Cardiac atrium fibroblast (primary cell): ENCODE results near the gene DRC1. TPM values are rescaled to one million over a fixed set of nuclear protein-coding genes. Genes with fewer than 3 reads are reported as not detected.

Experiments used
- total RNA-seq: library from RNA; depleted of rRNA; stranded (reverse); fragments of >200 nt; gene quantifications from 2 replicates; pipeline ENCODE4 v1.2.3, GENCODE V29; 2015

Gene DRC1
- not detected in 2 replicates for total RNA-seq

DNA sequence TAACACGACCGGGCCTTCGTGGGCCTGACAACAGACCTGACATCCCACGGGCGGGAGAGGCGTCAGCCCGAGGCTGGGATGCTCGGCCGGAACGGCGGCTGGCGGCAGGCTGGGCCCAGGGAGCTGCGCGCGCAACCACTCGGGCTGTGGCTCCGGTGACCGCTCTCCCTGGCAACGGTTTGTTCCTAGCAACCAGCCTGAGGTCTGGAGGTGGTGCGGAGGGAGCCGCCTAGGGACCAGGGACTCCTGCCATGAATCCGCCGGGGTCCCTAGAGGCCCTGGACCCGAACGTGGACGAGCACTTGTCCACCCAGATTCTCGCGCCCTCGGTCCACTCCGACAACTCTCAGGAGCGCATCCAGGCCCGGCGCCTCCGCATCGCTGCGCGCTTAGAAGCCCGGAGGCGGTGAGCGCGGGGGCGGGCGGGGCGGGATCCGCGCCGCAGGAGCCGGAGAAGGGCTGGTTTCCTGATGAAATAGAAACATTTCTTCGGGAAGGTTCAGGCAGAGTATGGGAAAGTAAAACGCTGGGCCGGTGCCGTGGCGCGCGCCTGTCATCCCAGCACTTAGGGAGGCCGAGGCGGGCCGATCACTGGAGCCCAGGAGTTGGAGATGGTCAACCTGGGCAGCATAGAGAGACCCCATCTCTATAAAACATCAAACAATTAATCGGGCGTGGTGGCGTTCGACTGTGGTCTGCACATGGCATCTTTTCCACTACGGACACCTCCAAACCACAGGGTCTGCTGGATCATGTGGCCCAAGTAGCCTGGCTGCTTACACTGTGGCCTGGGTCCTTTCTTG lies at the start of gene DRC1:
DRC1 (plus strand) TSS at position 182 of the 803 bp plus-strand sequence; CDS start at position 252, 70 bp downstream.

DNA sequence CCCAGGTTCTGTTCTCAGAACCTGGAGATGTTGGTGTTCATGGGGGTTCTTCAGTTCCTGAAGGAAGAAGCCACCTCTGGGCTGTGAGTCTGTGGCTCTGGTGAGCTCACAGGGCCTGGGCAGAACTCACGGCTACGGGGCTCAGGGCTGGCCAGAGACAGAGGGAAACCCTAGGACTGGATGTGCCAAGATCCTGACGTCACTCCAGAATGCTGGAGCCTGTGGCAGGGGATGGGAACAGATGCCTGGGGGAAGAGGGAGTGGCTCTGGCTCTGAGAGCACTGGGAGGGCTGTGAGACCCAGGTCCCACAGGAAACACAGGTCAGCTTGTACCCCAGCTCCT lies 76.2 kb downstream of the DRC1 start, which contains the start of gene OTOF:
OTOF (minus strand) TSS at position 214 of the 343 bp plus-strand sequence.

Other genes with a start within 250 kb of the DRC1 start
- 5.3 and 6.0 TPM in 2 replicates for gene GAREM2, start 228.8 kb upstream of the DRC1 start, total RNA-seq
- gene HADHA, start 157.3 kb upstream of the DRC1 start, total RNA-seq: 116 and 132 TPM in 2 replicates
- 108 and 114 TPM in 2 replicates for gene HADHB, start 157.0 kb upstream of the DRC1 start, total RNA-seq
- 6.3 and 11.0 TPM in 2 replicates for gene SELENOI, start 55.8 kb upstream of the DRC1 start, total RNA-seq
- gene ADGRF3, start 55.1 kb upstream of the DRC1 start, total RNA-seq: not detected in 2 replicates
- 0.81 TPM in 1 of 2 replicates, not detected in the other for gene OTOF, start 76.2 kb downstream of the DRC1 start, total RNA-seq
- gene CIB4, start 239.4 kb downstream of the DRC1 start, total RNA-seq: not detected in 2 replicates